ENCODE data around the gene OIT3. TPM values are rescaled to one million over a fixed set of nuclear protein-coding genes. Genes with fewer than 3 reads are reported as not detected.

Gene OIT3
- total RNA-seq, 2 experiments from 2014 or later, result not detected

GRCh38 chr10:72881291-72881690 lies 12.2 kb upstream of the OIT3 start:
- no TSS peak for BruUV-seq (replicated peaks)
- POLR2A ChIA-PET, result no interaction called here
- Histone ChIP-seq H3K27ac (ENCODE audit: low read depth, low read length, poor library complexity, severe bottlenecking) (no peak overlapping the region), H3K4me1 (ENCODE audit: insufficient read depth, low read length, poor library complexity, severe bottlenecking) (no peaks in the 10 kb centered on the region), H3K4me3 (ENCODE audit: low read depth, low read length, poor library complexity, severe bottlenecking) (no peak overlapping the region), H3K9me3 (ENCODE audit: low read length) (no peaks in the 10 kb centered on the region), H3K9me2 (ENCODE audit: insufficient read depth, low read length) (no peaks in the 10 kb centered on the region), H3K36me3 (ENCODE audit: insufficient read depth, low read length) (no peaks in the 10 kb centered on the region), H3K79me2 (ENCODE audit: insufficient read depth, low read depth, low read length) (no peaks in the 10 kb centered on the region), H3K4me2 (ENCODE audit: low read length) (no peak overlapping the region), H4K20me1 (ENCODE audit: insufficient read depth, low read length) (no peaks in the 10 kb centered on the region), H2AFZ (ENCODE audit: low read length) (no peak overlapping the region)
- TF ChIP-seq, protein P1, sequence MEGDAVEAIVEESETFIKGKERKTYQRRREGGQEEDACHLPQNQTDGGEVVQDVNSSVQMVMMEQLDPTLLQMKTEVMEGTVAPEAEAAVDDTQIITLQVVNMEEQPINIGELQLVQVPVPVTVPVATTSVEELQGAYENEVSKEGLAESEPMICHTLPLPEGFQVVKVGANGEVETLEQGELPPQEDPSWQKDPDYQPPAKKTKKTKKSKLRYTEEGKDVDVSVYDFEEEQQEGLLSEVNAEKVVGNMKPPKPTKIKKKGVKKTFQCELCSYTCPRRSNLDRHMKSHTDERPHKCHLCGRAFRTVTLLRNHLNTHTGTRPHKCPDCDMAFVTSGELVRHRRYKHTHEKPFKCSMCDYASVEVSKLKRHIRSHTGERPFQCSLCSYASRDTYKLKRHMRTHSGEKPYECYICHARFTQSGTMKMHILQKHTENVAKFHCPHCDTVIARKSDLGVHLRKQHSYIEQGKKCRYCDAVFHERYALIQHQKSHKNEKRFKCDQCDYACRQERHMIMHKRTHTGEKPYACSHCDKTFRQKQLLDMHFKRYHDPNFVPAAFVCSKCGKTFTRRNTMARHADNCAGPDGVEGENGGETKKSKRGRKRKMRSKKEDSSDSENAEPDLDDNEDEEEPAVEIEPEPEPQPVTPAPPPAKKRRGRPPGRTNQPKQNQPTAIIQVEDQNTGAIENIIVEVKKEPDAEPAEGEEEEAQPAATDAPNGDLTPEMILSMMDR (conservative IDR thresholded peaks at IDR 0.05; ENCODE audit: low read length), result no peak
- no peak for TF ChIP-seq EZH2phosphoT487 (IDR thresholded peaks at IDR 0.05; ENCODE audit: borderline replicate concordance, low read depth, low read length)
- DNase-seq (ENCODE audit: low spot score), result no peak
- intact Hi-C loops (cut with micrococcal nuclease; ENCODE audit: unreplicated experiment), result no loop called here
- CTCF ChIA-PET (ENCODE audit: unreplicated experiment), result no interaction called here

DNA sequence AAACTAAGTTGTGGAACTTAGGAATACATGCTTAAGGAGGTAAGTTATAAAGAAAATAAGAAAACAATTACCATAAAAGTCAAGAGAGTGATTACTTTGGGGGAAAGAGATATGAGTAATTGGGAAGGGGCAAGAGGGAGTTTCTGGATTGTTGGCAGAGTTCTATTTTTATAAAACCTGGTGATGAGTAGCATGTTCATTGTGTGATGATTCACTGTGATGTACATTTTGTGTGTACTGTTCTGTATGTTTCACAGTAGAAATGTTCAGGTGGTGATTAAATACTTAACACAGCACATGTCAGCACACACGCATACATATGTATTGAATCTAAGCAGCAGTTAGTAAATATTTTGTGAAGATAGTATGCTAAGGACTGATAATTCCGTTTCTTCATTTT lies 9.7 kb upstream of the OIT3 start:
- H3K4me1 ChIP-seq (ENCODE audit: insufficient read depth, low read length, poor library complexity, severe bottlenecking), result no peaks in the 10 kb centered on the region
- no peak overlapping the region for H3K4me2 ChIP-seq (ENCODE audit: low read length)
- no peak overlapping the region for H3K27ac ChIP-seq (ENCODE audit: low read depth, low read length, poor library complexity, severe bottlenecking)
- H3K79me2 ChIP-seq (ENCODE audit: insufficient read depth, low read depth, low read length), result no peaks in the 10 kb centered on the region
- H4K20me1 ChIP-seq (ENCODE audit: insufficient read depth, low read length), result no peaks in the 10 kb centered on the region
- H3K36me3 ChIP-seq (ENCODE audit: insufficient read depth, low read length), result no peaks in the 10 kb centered on the region
- BruUV-seq (replicated peaks), result no TSS peak
- H2AFZ ChIP-seq (ENCODE audit: low read length), result no peak overlapping the region
- no peak for TF ChIP-seq EZH2phosphoT487 (IDR thresholded peaks at IDR 0.05; ENCODE audit: borderline replicate concordance, low read depth, low read length)
- TF ChIP-seq, protein P1 (conservative IDR thresholded peaks at IDR 0.05; ENCODE audit: low read length), result no peak
- ChIA-PET POLR2A (no interaction called here), CTCF (ENCODE audit: unreplicated experiment) (no interaction called here)
- intact Hi-C loops (cut with micrococcal nuclease; ENCODE audit: unreplicated experiment), result no loop called here
- no peaks in the 10 kb centered on the region for H3K9me3 ChIP-seq (ENCODE audit: low read length)
- no peak overlapping the region for H3K4me3 ChIP-seq (ENCODE audit: low read depth, low read length, poor library complexity, severe bottlenecking)
- no peaks in the 10 kb centered on the region for H3K9me2 ChIP-seq (ENCODE audit: insufficient read depth, low read length)
- DNase-seq (ENCODE audit: low spot score), result no peak

- ChIA-PET CTCF (ENCODE audit: unreplicated experiment) (no interaction called here), POLR2A (interaction anchor here (0.8 kb wide), 1 partner anchor 51 kb away, joined by 3 read pairs; no protein-coding TSS in a partner anchor)
- no peaks in the 10 kb centered on the region for H4K20me1 ChIP-seq (ENCODE audit: insufficient read depth, low read length)
- no peak overlapping the region for H3K4me2 ChIP-seq (ENCODE audit: low read length)
- no peaks in the 10 kb centered on the region for H3K36me3 ChIP-seq (ENCODE audit: insufficient read depth, low read length)
- no TSS peak for BruUV-seq (replicated peaks)
- H2AFZ ChIP-seq (ENCODE audit: low read length), result no peak overlapping the region
- intact Hi-C loops (cut with micrococcal nuclease; ENCODE audit: unreplicated experiment), result no loop called here
- TF ChIP-seq, protein P1 (conservative IDR thresholded peaks at IDR 0.05; ENCODE audit: low read length), result no peak
- no peak for TF ChIP-seq EZH2phosphoT487 (IDR thresholded peaks at IDR 0.05; ENCODE audit: borderline replicate concordance, low read depth, low read length)
- H3K79me2 ChIP-seq (ENCODE audit: insufficient read depth, low read depth, low read length), result no peaks in the 10 kb centered on the region
- H3K27ac ChIP-seq (ENCODE audit: low read depth, low read length, poor library complexity, severe bottlenecking), result no peak overlapping the region
- H3K9me2 ChIP-seq (ENCODE audit: insufficient read depth, low read length), result no peaks in the 10 kb centered on the region
- H3K4me1 ChIP-seq (ENCODE audit: insufficient read depth, low read length, poor library complexity, severe bottlenecking), result no peaks in the 10 kb centered on the region
- H3K4me3 ChIP-seq (ENCODE audit: low read depth, low read length, poor library complexity, severe bottlenecking), result no peak overlapping the region
- no peak for DNase-seq (ENCODE audit: low spot score)
- no peaks in the 10 kb centered on the region for H3K9me3 ChIP-seq (ENCODE audit: low read length)
These were observed 7.6 kb upstream of the OIT3 start for GRCh38 chr10:72885953-72886352.
